K562 (cell line): Measurements from ENCODE around the gene BMF. TPM values are rescaled to one million over a fixed set of nuclear protein-coding genes. Genes with fewer than 3 reads are reported as not detected.

ENCODE experiments used
- ATAC-seq: fragments of 200-7000 bp; cut with Tn5 transposase; 3 replicates; pipeline ENCODE4 v1.9.1; 2020; ENCODE audit warnings: moderate library complexity
- Bru-seq: library from RNA; stranded (reverse); fragments of 400-500 nt; gene quantifications from one replicate; lab custom pipeline; 2021; lab: Mats Ljungman, UMichigan
- BruChase-seq, 2 experiments: library from RNA; stranded (reverse); fragments of 400-500 nt; gene quantifications; one replicate each; lab custom pipeline; 2021; lab: Mats Ljungman, UMichigan
- BruUV-seq: library from RNA; stranded (reverse); fragments of 400-500 nt; replicated peaks from 2 replicates; lab custom pipeline; 2021; lab: Mats Ljungman, UMichigan
- CTCF ChIA-PET: fragments of 300-600 bp; formaldehyde crosslinking; extraction: SDS; loops from one replicate; lab custom pipeline; 2021; ENCODE audit warnings: low intra/inter-chr PET ratio; lab: Yijun Ruan, JAX
- POLR2A ChIA-PET: fragments of 300-600, 350-650 bp; sonication (Branson Sonifier 250); formaldehyde crosslinking; extraction: SDS; loops from one replicate; lab custom pipeline; 2021; ENCODE audit warnings: antibody characterized with exemption, inconsistent platforms; lab: Yijun Ruan, JAX
- DNase-seq, 4 experiments: peaks; one replicate each; pipeline versions ENCODE4 v3.0.0 to v3.0.0-alpha.2; 2011 to 2018; ENCODE audit warnings: low spot score in 3 of 4, mixed read lengths in 3 of 4; ENCODE audit errors: extremely low read depth in 1 of 4
- FAIRE-seq: peaks from 2 replicates; lab custom pipeline; 2011; peaks lifted over from hg19 to GRCh38; lab: Jason Lieb, UNC
- H2AFZ ChIP-seq: 2 replicates; pipeline ENCODE4 v1.6.0; 2011; ENCODE audit warnings: low read depth, low read length, control low read depth, inconsistent platforms
- H3K27ac ChIP-seq: fragments of 200-600 bp; 3 replicates; pipeline ENCODE4 v1.8.0; 2011; ENCODE audit warnings: low read depth, mild to moderate bottlenecking, control low read depth, inconsistent platforms, low read length, moderate library complexity, mixed read lengths; ENCODE audit errors: extremely low read depth
- H3K27me3 ChIP-seq, 2 experiments: fragments of 300-600 bp in 1 of 2; 2 replicates in 1 of 2; 3 replicates in 1 of 2; pipeline versions ENCODE4 v1.6.0 to v1.8.0; 2011; ENCODE audit warnings: inconsistent platforms in 2 of 2, low read length in 2 of 2, mild to moderate bottlenecking in 1 of 2, mixed read lengths in 1 of 2, moderate library complexity in 1 of 2; ENCODE audit not compliant: control insufficient read depth in 2 of 2, insufficient read depth in 2 of 2
- H3K36me3 ChIP-seq: fragments of 300-600 bp; 3 replicates; pipeline ENCODE4 v1.8.0; 2011; ENCODE audit warnings: mild to moderate bottlenecking, low read length, inconsistent platforms; ENCODE audit not compliant: control insufficient read depth, insufficient read depth
- H3K4me1 ChIP-seq, 2 experiments: fragments of 200-600 bp in 1 of 2; replicated peaks in 1 of 2; 2 replicates in 1 of 2; 3 replicates in 1 of 2; pipeline versions ENCODE4 v1.5.1 to v1.8.0; 2011; ENCODE audit warnings: inconsistent platforms in 2 of 2, low read length in 2 of 2, mild to moderate bottlenecking in 1 of 2, mixed read lengths in 1 of 2, moderate library complexity in 1 of 2; ENCODE audit not compliant: control insufficient read depth in 2 of 2, insufficient read depth in 2 of 2
- H3K4me2 ChIP-seq: 2 replicates; pipeline ENCODE4 v1.6.1; 2011; ENCODE audit warnings: low read length, control low read depth, inconsistent platforms, mixed read lengths; ENCODE audit not compliant: insufficient read depth
- H3K4me3 ChIP-seq: fragments of 200-600 bp; sonication (generic), shearing (Covaris generic); 2 replicates; pipeline ENCODE4 v1.5.1; 2016; ENCODE audit warnings: control low read depth, inconsistent platforms
- H3K79me2 ChIP-seq: fragments of 200-600 bp; 3 replicates; pipeline ENCODE4 v1.8.0; 2011; ENCODE audit warnings: low read length, inconsistent platforms; ENCODE audit not compliant: control insufficient read depth, insufficient read depth
- H3K9ac ChIP-seq, 2 experiments: 2 replicates each; pipeline versions ENCODE4 v1.6.0 to v1.6.1; 2011; ENCODE audit warnings: low read depth in 2 of 2, low read length in 2 of 2, control low read depth in 1 of 2, inconsistent platforms in 1 of 2, mild to moderate bottlenecking in 1 of 2, mixed read lengths in 1 of 2; ENCODE audit not compliant: insufficient read depth in 1 of 2
- H3K9me1 ChIP-seq: one replicate; pipeline ENCODE4 v1.6.0; 2011; ENCODE audit warnings: inconsistent platforms, mild to moderate bottlenecking, low read length, moderate library complexity; ENCODE audit not compliant: control insufficient read depth, insufficient read depth
- H3K9me3 ChIP-seq: replicated peaks from 2 replicates; pipeline ENCODE4 v1.5.1; 2011; ENCODE audit warnings: low read depth, low read length, inconsistent platforms; ENCODE audit not compliant: control insufficient read depth, insufficient read depth
- H4K20me1 ChIP-seq: replicated peaks from 2 replicates; pipeline ENCODE4 v1.6.1; 2011; ENCODE audit warnings: low read length, inconsistent platforms, mixed read lengths; ENCODE audit not compliant: control insufficient read depth, insufficient read depth
- BACH1 ChIP-seq: fragments of 200-800 bp; sonication (Bioruptor generic); IDR thresholded peaks from 2 replicates; pipeline ENCODE4 v1.6.1; 2016; ENCODE audit warnings: missing genetic modification characterization, missing compliant biosample characterization
- ELF1 ChIP-seq: fragments of 200-800 bp; sonication (Bioruptor generic); IDR thresholded peaks from 2 replicates; pipeline ENCODE4 v1.6.1; 2016; ENCODE audit warnings: missing genetic modification characterization, missing compliant biosample characterization
- GABPA ChIP-seq: fragments of 200-800 bp; sonication (Bioruptor generic); conservative IDR thresholded peaks from 2 replicates; pipeline ENCODE4 v1.6.1; 2016; ENCODE audit warnings: low read depth, missing genetic modification characterization, missing compliant biosample characterization
- HNRNPLL ChIP-seq: fragments of 200-400 bp; formaldehyde crosslinking; IDR thresholded peaks from 2 replicates; pipeline ENCODE4 v1.6.1; 2017; ENCODE audit warnings: low read length, low read depth, mild to moderate bottlenecking; ENCODE audit not compliant: poor library complexity, severe bottlenecking
- KAT7 ChIP-seq: sonication (generic); formaldehyde crosslinking; IDR thresholded peaks from 2 replicates; pipeline ENCODE4 v1.8.0; 2022; ENCODE audit warnings: missing genetic modification reagents, mild to moderate bottlenecking, borderline replicate concordance
- NONO ChIP-seq, 2 experiments: fragments of 200-400 bp in 1 of 2; fragments of 450-650 bp in 1 of 2; formaldehyde crosslinking in 1 of 2; IDR thresholded peaks; 2 replicates each; pipeline ENCODE4 v1.6.1; 2017; ENCODE audit warnings: low read depth in 2 of 2, mild to moderate bottlenecking in 2 of 2, moderate library complexity in 2 of 2, low read length in 1 of 2
- RAD21 ChIP-seq, 2 experiments: fragments of 250-450 bp in 1 of 2; fragments of 450-650 bp in 1 of 2; sonication (Bioruptor Pico) in 1 of 2; formaldehyde crosslinking in 1 of 2; IDR thresholded peaks in 1 of 2; conservative IDR thresholded peaks in 1 of 2; 2 replicates each; pipeline versions ENCODE4 v1.4.0 to v1.8.0; 2020 to 2022; ENCODE audit warnings: mild to moderate bottlenecking in 2 of 2, moderate library complexity in 1 of 2
- RFX5 ChIP-seq: IDR thresholded peaks from 2 replicates; pipeline ENCODE4 v1.6.1; 2011; ENCODE audit warnings: low read depth, mild to moderate bottlenecking, improper control_type of control experiment, low read length
- TSC22D4 ChIP-seq: fragments of 450-650 bp; IDR thresholded peaks from 2 replicates; pipeline ENCODE4 v1.6.1; 2016; ENCODE audit warnings: missing genetic modification characterization, missing biosample characterization, control low read depth
- ZNF263 ChIP-seq: sonication (generic); formaldehyde crosslinking; IDR thresholded peaks from 2 replicates; pipeline ENCODE4 v1.8.0; 2022; ENCODE audit warnings: mild to moderate bottlenecking, missing genetic modification reagents, borderline replicate concordance
- ZNF57 ChIP-seq: fragments of 450-650 bp; formaldehyde crosslinking; IDR thresholded peaks from 2 replicates; pipeline ENCODE4 v1.4.0; 2020; ENCODE audit warnings: mild to moderate bottlenecking, moderate library complexity
- ZNF764 ChIP-seq: fragments of 250-450 bp; sonication (Bioruptor Pico); IDR thresholded peaks from 2 replicates; pipeline ENCODE4 v1.4.0; 2020; ENCODE audit warnings: low read depth, mild to moderate bottlenecking, moderate library complexity
- WGBS: fragments of 100-300 bp; shearing (Covaris generic); methylation state at CpG from one replicate; pipeline ENCODE4 v1.1.6; 2016; ENCODE audit warnings: low coverage, mixed read lengths; ENCODE audit not compliant: insufficient coverage; ENCODE audit errors: missing lambda C conversion rate; 5-methylcytosine and 5-hydroxymethylcytosine counted together
- in situ Hi-C: fragments of 300-500 bp; cut with MboI; formaldehyde crosslinking; loops from 4 replicates; pipeline ENCODE4 v1.15.0; 2018; ENCODE audit warnings: inconsistent platforms, mixed read lengths
- intact Hi-C: fragments of 100-400 bp; cut with micrococcal nuclease; formaldehyde crosslinking; loops from 2 replicates; pipeline ENCODE4 v1.14.2; 2022
- long read RNA-seq, 3 experiments: library from polyadenylated mRNA in 2 of 3; library from RNA in 1 of 3; unstranded in 2 of 3; stranded (forward) in 1 of 3; transcript quantifications; one replicate each; pipeline ENCODE4 v2.0.0, GENCODE V29; 2019 to 2022
- polyA minus RNA-seq, 3 experiments: library from RNA; depleted of rRNA, polyadenylated mRNA; stranded (reverse); fragments of >200 nt; gene quantifications; 2 replicates each; pipeline ENCODE4 v1.2.3, GENCODE V29; 2011
- polyA plus RNA-seq, 8 experiments: library from polyadenylated mRNA; depleted of rRNA in 4 of 8; stranded (reverse) in 5 of 8; unstranded in 3 of 8; fragments of >200 nt; fragmentation: Nextera tagmentation in 2 of 8; fragmentation: Illumina TruSeq in 1 of 8; extraction: Ambion mirVana in 2 of 8; extraction: Trizol in 1 of 8; gene quantifications; 2 replicates each; pipeline versions ENCODE4 v1.2.1 to v1.2.3, GENCODE V29; 2011 to 2014; ENCODE audit warnings: inconsistent platforms in 1 of 8, missing spikeins in 1 of 8
- total RNA-seq, 7 experiments: library from RNA; depleted of rRNA in 6 of 7; stranded (reverse); fragments of >200 nt in 6 of 7; fragmentation: Illumina TruSeq in 2 of 7; extraction: Trizol in 2 of 7; gene quantifications; 2 replicates each; pipeline versions ENCODE4 v1.2.1 to v1.2.3, GENCODE V29; 2011 to 2021; ENCODE audit warnings: low replicate concordance in 1 of 7
- TF ChIP-seq, protein P1 (sequence below): sonication (generic); formaldehyde crosslinking; IDR thresholded peaks from 2 replicates; pipeline ENCODE4 v1.8.0; 2022; ENCODE audit warnings: mild to moderate bottlenecking, missing genetic modification reagents

BMF gene, protein sequence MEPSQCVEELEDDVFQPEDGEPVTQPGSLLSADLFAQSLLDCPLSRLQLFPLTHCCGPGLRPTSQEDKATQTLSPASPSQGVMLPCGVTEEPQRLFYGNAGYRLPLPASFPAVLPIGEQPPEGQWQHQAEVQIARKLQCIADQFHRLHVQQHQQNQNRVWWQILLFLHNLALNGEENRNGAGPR
- 0.58 and 3.5 TPM in 2 replicates for total RNA-seq (2011; cell fraction: chromatin; rRNA removed; ENCODE audit: low replicate concordance)
- 2.5 and 2.8 TPM in 2 replicates for total RNA-seq (2011; cell fraction: nucleolus; rRNA removed)
- 0.81 and 1.7 TPM in 2 replicates for total RNA-seq (2011; cell fraction: nucleoplasm; rRNA removed)
- 0.41 and 0.59 TPM in 2 replicates for total RNA-seq (2014; rRNA removed)
- total RNA-seq (2014; rRNA removed; fragmentation: Illumina TruSeq; extraction: Trizol) = 0.25 and 0.32 TPM in 2 replicates
- total RNA-seq (2015; rRNA removed; fragmentation: Illumina TruSeq; extraction: Trizol) = 0.19 and 0.29 TPM in 2 replicates
- total RNA-seq (2021) = 0.56 and 0.91 TPM in 2 replicates
- 0.35 and 0.59 TPM in 2 replicates for polyA plus RNA-seq (2011; rRNA removed)
- polyA plus RNA-seq (2011; cell fraction: cytosol; rRNA removed) = 0.49 and 0.56 TPM in 2 replicates
- polyA plus RNA-seq (2011; cell fraction: nucleus; rRNA removed) = 0.76 and 0.92 TPM in 2 replicates
- polyA plus RNA-seq (2012) = 0.53 and 3.8 TPM in 2 replicates
- 0.52 and 0.87 TPM in 2 replicates for polyA plus RNA-seq (2014; fragmentation: Illumina TruSeq; extraction: Trizol)
- polyA plus RNA-seq (2014; fragmentation: Nextera tagmentation; extraction: Ambion mirVana) = not detected
- 0.82 and 0.86 TPM in 2 replicates for polyA plus RNA-seq (2014; rRNA removed)
- polyA minus RNA-seq (2011; rRNA and poly(A)+ RNA removed) = 0.54 and 1.1 TPM in 2 replicates
- polyA minus RNA-seq (2011; cell fraction: cytosol; rRNA and poly(A)+ RNA removed) = 1.2 TPM in 1 of 2 replicates, not detected in the other
- 0.40 and 1.00 TPM in 2 replicates for polyA minus RNA-seq (2011; cell fraction: nucleus; rRNA and poly(A)+ RNA removed)
- Bru-seq, nascent RNA = percentile 30 among the genes with signal in this experiment
- BruChase-seq, experiment 1, labeled RNA remaining after a 2-hour chase = percentile 28 among the genes with signal in this experiment
- BruChase-seq, experiment 2, labeled RNA remaining after a 6-hour chase = percentile 34 among the genes with signal in this experiment
- long read RNA-seq, experiment 1, partial matches to known transcripts = 0 of 1 reads
- long read RNA-seq, experiment 1, other reads (novel, unspliced or antisense) = 1 of 1 reads
- long read RNA-seq, experiment 2, partial matches to known transcripts = 0 of 1 reads
- long read RNA-seq, experiment 2, other reads (novel, unspliced or antisense) = 1 of 1 reads
- long read RNA-seq, experiment 3 = 0 reads

GRCh38 chr15:40108855-40109735 is at the start of gene BMF:
Gene BMF, minus strand, starts transcription at chr15:40108879. Its CDS starts 2,793 bp downstream, at chr15:40106086.
- in situ Hi-C loops = no loop called here
- no peaks in the 10 kb centered on the region for H3K36me3 ChIP-seq
- peak; percentile 85 for ATAC-seq
- ChIA-PET POLR2A (interaction anchor here (0.5 to 1.2 kb wide), 9 partner anchors 8 to 950 kb away, joined by 3 to 6 read pairs (median 3); no protein-coding TSS in a partner anchor), CTCF (interaction anchor here (0.6 kb wide), 3 partner anchors 8 to 79 kb away, joined by 3 to 4 read pairs (median 4); no protein-coding TSS in a partner anchor)
- H3K4me3 ChIP-seq = peak within 1 kb of the TSS; percentile 62
- peak within 1 kb of the TSS; percentile 58 to 86; a peak in 3 of 4 replicates for H3K9ac ChIP-seq
- BruUV-seq = no TSS peak
- peak; percentile 96 for FAIRE-seq
- peaks cover 3% of the 10 kb centered on the region for H3K9me1 ChIP-seq
- WGBS = 8% methylated on average over 39 of the region's 48 CpGs
- H3K27ac ChIP-seq = peak within 1 kb of the TSS; percentile 29; the same call in 1 of the 3 replicates
- no peaks in the 10 kb centered on the region for H3K79me2 ChIP-seq
- peak within 1 kb of the TSS; percentile 86 for H3K4me2 ChIP-seq
- intact Hi-C loops = loop anchor here (2.0 kb wide), 1 partner anchor 52 kb away; the partner anchor contains the start of gene BUB1B
- peak within 1 kb of the TSS; percentile 96 for H2AFZ ChIP-seq
- H3K4me1 ChIP-seq = peaks cover 40 to 45% of the 10 kb centered on the region in 2 experiments
- DNase-seq = peak; percentile 96 to 99 (median 97)
- H3K27me3 ChIP-seq = peaks cover 3% of the 10 kb centered on the region in 2 experiments; a peak in 1 of 5 replicates
- 0 out of 2 replicates have a peak, but pooled peaks cover 2% of the 10 kb centered on the region for H4K20me1 ChIP-seq
- no peaks in the 10 kb centered on the region for H3K9me3 ChIP-seq
- TF ChIP-seq ZNF764 = no peak
- no peak for TF ChIP-seq RFX5
- no peak for TF ChIP-seq KAT7 (CRISPR knock-in tag)
- TF ChIP-seq NONO (IDR thresholded peaks at IDR 0.05; ENCODE audit: low read depth in 2 of 2, low read length in 1 of 2) = peak in 1 of 2 experiments; percentile 25; a peak in 1 of 4 replicates
- TF ChIP-seq HNRNPLL = peak; percentile 74
- TF ChIP-seq BACH1 = no peak
- TF ChIP-seq, protein P1, sequence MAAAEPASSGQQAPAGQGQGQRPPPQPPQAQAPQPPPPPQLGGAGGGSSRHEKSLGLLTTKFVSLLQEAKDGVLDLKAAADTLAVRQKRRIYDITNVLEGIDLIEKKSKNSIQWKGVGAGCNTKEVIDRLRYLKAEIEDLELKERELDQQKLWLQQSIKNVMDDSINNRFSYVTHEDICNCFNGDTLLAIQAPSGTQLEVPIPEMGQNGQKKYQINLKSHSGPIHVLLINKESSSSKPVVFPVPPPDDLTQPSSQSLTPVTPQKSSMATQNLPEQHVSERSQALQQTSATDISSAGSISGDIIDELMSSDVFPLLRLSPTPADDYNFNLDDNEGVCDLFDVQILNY (CRISPR knock-in tag) = no peak
- TF ChIP-seq ZNF57 (CRISPR knock-in tag) = no peak
- TF ChIP-seq GABPA (tag) = 0 out of 2 replicates have a peak, but pooled peaks have one; percentile 25
- no peak for TF ChIP-seq ZNF263
- TF ChIP-seq ELF1 (tag) = no peak
- peak; percentile 45 to 47 for TF ChIP-seq RAD21 (CRISPR knock-in tag; conservative IDR thresholded peaks at IDR 0.05 in 1 of 2, IDR thresholded peaks at IDR 0.05 in 1 of 2)
- TF ChIP-seq TSC22D4 (tag) = no peak
